ENCODE measurements around the gene ST3GAL2. TPM values are rescaled to one million over a fixed set of nuclear protein-coding genes. Genes with fewer than 3 reads are reported as not detected.

ST3GAL2 gene
- total and polyA plus RNA-seq, 10 of the 15 experiments (the other 5 are each of a cell fraction or from before 2014, with no cell fraction given): 0.95 to 61.7 (median 25.9) TPM

DNA sequence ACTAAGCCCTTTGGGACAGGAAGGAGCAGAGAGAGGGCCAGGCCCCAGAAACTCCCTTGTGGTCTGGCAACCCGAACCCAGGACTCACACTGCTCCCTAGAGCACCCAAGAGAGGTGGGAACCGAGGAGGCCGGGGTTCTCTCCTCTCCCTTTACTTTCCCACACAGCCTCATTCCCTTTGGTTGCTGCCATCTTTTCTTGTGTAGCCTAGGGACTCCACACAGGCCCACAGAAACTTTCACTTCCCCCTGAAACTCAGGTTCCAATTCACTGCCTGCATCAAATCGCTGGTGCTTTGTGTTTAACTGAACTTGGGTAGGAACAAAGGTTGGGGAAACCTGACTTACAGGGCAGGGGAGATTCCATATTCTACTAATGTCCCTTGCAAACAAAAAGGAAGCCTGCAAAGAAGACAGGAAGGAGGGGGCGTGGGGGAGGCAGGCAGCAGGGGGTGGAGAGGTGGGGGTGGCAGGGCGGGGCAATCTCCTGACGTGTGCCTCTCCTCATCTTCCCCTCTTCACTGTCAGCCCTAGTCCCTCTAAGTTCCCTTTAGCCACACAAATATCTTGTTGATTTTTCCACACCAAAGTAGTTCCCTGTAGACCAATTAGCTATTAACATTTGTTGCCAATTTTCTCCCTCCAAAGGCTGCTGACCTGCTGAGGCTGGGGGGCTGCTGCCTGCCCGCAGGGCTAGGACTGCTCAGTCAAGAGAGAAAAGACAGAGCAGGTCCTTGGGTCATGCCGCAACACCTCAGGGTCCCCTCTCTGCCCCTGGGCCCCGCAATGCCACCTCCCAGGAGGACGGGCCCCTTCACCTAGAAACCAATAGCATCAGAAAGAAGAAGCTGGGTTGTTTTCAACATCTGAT lies 8.0 kb downstream of the ST3GAL2 start:
- peak overlapping the region; percentile 67; the same call in 1 of the 2 replicates for H3K4me3 ChIP-seq
- no TSS peak for BruUV-seq (replicated peaks)
- peak overlapping the region; percentile 78 for H3K4me2 ChIP-seq (ENCODE audit: control insufficient read depth, insufficient read depth)
- 1% methylated on average over 10 of the region's 11 CpGs for WGBS (ENCODE audit: insufficient coverage, insufficient replicate concordance, low lambda C conversion rate, missing lambda C conversion rate)
- H2AFZ ChIP-seq (ENCODE audit: control insufficient read depth, low read depth, low read length): no peak overlapping the region; the same call in 1 of the 2 replicates
- no peaks in the 10 kb centered on the region for H4K20me1 ChIP-seq (ENCODE audit: control insufficient read depth, insufficient read depth)
- H3K79me2 ChIP-seq (ENCODE audit: control insufficient read depth, insufficient read depth, low read length): peaks cover 78% of the 10 kb centered on the region
- no peaks in the 10 kb centered on the region for H3K27me3 ChIP-seq (replicated peaks in 1 of 2; ENCODE audit: control insufficient read depth in 2 of 2, insufficient read depth in 2 of 2, low read length in 1 of 2)
- peak; percentile 90 for FAIRE-seq
- H3K9ac ChIP-seq (ENCODE audit: control insufficient read depth, insufficient read depth, low read length): peak overlapping the region; percentile 78
- CTCF ChIA-PET: interaction anchor here (1.1 to 1.7 kb wide), 2 partner anchors 25 to 110 kb away, joined by 3 to 5 read pairs; no protein-coding TSS in a partner anchor
- no peaks in the 10 kb centered on the region for H3K9me3 ChIP-seq (replicated peaks; ENCODE audit: control insufficient read depth, insufficient read depth, low read length)
- peak; percentile 99 for DNase-seq (ENCODE audit: low read depth, low spot score)
- intact Hi-C loops (cut with micrococcal nuclease; ENCODE audit: unreplicated experiment): loop anchor here (1.0 to 10.0 kb wide), 5 partner anchors 14 to 866 kb away; partner anchors contain the start of gene NFAT5
- in situ Hi-C loops (cut with MboI): no loop called here
- SMC1A ChIA-PET (ENCODE audit: uncharacterized antibody, unreplicated experiment): interaction anchor here (0.8 to 4.0 kb wide), 12 partner anchors 9 to 109 kb away, joined by 3 to 37 read pairs (median 14); partner anchors contain the start of genes COG4, FCSK and SF3B3
- POLR2A ChIA-PET: interaction anchor here (0.5 to 4.9 kb wide), 12 partner anchors 12 to 1686 kb away, joined by 3 to 58 read pairs (median 6); partner anchors contain the start of genes COG4 and SF3B3
- RAD21 ChIA-PET (ENCODE audit: unreplicated experiment): interaction anchor here (0.6 to 3.9 kb wide), 11 partner anchors 12 to 104 kb away, joined by 3 to 38 read pairs (median 12); partner anchors contain the start of genes COG4, FCSK and SF3B3
- H3K36me3 ChIP-seq (ENCODE audit: control insufficient read depth in 2 of 2, insufficient read depth in 2 of 2, low read length in 1 of 2): peaks cover 0 to 5% of the 10 kb centered on the region in 2 experiments; a peak in 1 of 4 replicates
- H3K4me1 ChIP-seq (ENCODE audit: control insufficient read depth, insufficient read depth, low read length): peaks cover 63% of the 10 kb centered on the region
- peak; percentile 65 for ATAC-seq
- H3K27ac ChIP-seq (ENCODE audit: control insufficient read depth, insufficient read depth): peak overlapping the region; percentile 99
- TF ChIP-seq TBL1XR1 (IDR thresholded peaks at IDR 0.05; ENCODE audit: low read depth, low read length) (peak; percentile 97), TAF1 (IDR thresholded peaks at IDR 0.05; ENCODE audit: borderline replicate concordance, low read depth, low read length) (no peak), NBN (IDR thresholded peaks at IDR 0.05) (peak; percentile 92; the same call in 1 of the 2 replicates), SMAD5 (IDR thresholded peaks at IDR 0.05; ENCODE audit: low read depth) (0 out of 2 replicates have a peak, but pooled peaks have one; percentile 19), SMC3 (IDR thresholded peaks at IDR 0.05; ENCODE audit: borderline replicate concordance, low read length) (peak; percentile 29; the same call in 1 of the 2 replicates), MYC (IDR thresholded peaks at IDR 0.05; ENCODE audit: insufficient read depth, insufficient read length, insufficient replicate concordance, low read length, severe bottlenecking) (no peak), WRNIP1 (IDR thresholded peaks at IDR 0.05; ENCODE audit: borderline replicate concordance, low read depth, low read length) (no peak), NFIC (IDR thresholded peaks at IDR 0.05; ENCODE audit: low read depth, low read length) (no peak), BCL11A (IDR thresholded peaks at IDR 0.05; ENCODE audit: low read depth, low read length) (peak; percentile 91), POLR2AphosphoS2 (IDR thresholded peaks at IDR 0.05; ENCODE audit: low read depth, low read length) (0 out of 2 replicates have a peak, but pooled peaks have one; percentile 56), CBFB (IDR thresholded peaks at IDR 0.05; ENCODE audit: low read depth) (peak; percentile 67)
- TF ChIP-seq, protein P1, sequence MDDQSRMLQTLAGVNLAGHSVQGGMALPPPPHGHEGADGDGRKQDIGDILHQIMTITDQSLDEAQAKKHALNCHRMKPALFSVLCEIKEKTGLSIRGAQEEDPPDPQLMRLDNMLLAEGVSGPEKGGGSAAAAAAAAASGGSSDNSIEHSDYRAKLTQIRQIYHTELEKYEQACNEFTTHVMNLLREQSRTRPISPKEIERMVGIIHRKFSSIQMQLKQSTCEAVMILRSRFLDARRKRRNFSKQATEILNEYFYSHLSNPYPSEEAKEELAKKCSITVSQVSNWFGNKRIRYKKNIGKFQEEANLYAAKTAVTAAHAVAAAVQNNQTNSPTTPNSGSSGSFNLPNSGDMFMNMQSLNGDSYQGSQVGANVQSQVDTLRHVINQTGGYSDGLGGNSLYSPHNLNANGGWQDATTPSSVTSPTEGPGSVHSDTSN (IDR thresholded peaks at IDR 0.05; ENCODE audit: insufficient replicate concordance, low read depth, low read length): no peak
- TF ChIP-seq, protein P2, sequence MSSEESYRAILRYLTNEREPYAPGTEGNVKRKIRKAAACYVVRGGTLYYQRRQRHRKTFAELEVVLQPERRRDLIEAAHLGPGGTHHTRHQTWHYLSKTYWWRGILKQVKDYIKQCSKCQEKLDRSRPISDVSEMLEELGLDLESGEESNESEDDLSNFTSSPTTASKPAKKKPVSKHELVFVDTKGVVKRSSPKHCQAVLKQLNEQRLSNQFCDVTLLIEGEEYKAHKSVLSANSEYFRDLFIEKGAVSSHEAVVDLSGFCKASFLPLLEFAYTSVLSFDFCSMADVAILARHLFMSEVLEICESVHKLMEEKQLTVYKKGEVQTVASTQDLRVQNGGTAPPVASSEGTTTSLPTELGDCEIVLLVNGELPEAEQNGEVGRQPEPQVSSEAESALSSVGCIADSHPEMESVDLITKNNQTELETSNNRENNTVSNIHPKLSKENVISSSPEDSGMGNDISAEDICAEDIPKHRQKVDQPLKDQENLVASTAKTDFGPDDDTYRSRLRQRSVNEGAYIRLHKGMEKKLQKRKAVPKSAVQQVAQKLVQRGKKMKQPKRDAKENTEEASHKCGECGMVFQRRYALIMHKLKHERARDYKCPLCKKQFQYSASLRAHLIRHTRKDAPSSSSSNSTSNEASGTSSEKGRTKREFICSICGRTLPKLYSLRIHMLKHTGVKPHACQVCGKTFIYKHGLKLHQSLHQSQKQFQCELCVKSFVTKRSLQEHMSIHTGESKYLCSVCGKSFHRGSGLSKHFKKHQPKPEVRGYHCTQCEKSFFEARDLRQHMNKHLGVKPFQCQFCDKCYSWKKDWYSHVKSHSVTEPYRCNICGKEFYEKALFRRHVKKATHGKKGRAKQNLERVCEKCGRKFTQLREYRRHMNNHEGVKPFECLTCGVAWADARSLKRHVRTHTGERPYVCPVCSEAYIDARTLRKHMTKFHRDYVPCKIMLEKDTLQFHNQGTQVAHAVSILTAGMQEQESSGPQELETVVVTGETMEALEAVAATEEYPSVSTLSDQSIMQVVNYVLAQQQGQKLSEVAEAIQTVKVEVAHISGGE (CRISPR knock-in tag; IDR thresholded peaks at IDR 0.05): peak; percentile 35; the same call in 1 of the 2 replicates
- TF ChIP-seq, protein P3, sequence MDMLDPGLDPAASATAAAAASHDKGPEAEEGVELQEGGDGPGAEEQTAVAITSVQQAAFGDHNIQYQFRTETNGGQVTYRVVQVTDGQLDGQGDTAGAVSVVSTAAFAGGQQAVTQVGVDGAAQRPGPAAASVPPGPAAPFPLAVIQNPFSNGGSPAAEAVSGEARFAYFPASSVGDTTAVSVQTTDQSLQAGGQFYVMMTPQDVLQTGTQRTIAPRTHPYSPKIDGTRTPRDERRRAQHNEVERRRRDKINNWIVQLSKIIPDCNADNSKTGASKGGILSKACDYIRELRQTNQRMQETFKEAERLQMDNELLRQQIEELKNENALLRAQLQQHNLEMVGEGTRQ (IDR thresholded peaks at IDR 0.05; ENCODE audit: borderline replicate concordance, low read depth, low read length): no peak

All from GM12878 (cell line).